ENCODE data around the gene GIMD1.

The GIMD1 gene

GRCh38 chr4:106368678-106369077 lies at the start of gene GIMD1:
TSS of gene GIMD1 (minus strand) at chr4:106368778. CDS start at chr4:106367435, 1,343 bp downstream.
- TF ChIP-seq RARB (CRISPR knock-in tag; IDR thresholded peaks at IDR 0.05) (no peak), ARNTL (CRISPR knock-in tag; IDR thresholded peaks at IDR 0.05; ENCODE audit: borderline replicate concordance, low read depth) (no peak), OSR1 (CRISPR knock-in tag; IDR thresholded peaks at IDR 0.05) (no peak), ISL1 (CRISPR knock-in tag; IDR thresholded peaks at IDR 0.05) (no peak), CSDC2 (CRISPR knock-in tag; IDR thresholded peaks at IDR 0.05) (no peak), ZNF565 (CRISPR knock-in tag; conservative IDR thresholded peaks at IDR 0.05; ENCODE audit: low read depth) (no peak), PPARA (CRISPR knock-in tag; IDR thresholded peaks at IDR 0.05; ENCODE audit: borderline replicate concordance) (no peak), ZFP30 (CRISPR knock-in tag; IDR thresholded peaks at IDR 0.05) (no peak), ZNF8 (CRISPR knock-in tag; IDR thresholded peaks at IDR 0.05) (no peak), TCF4 (CRISPR knock-in tag; IDR thresholded peaks at IDR 0.05; ENCODE audit: borderline replicate concordance) (no peak), BACH2 (CRISPR knock-in tag; IDR thresholded peaks at IDR 0.05; ENCODE audit: borderline replicate concordance) (no peak), TOX (CRISPR knock-in tag; IDR thresholded peaks at IDR 0.05; ENCODE audit: borderline replicate concordance) (no peak), SNAI2 (CRISPR knock-in tag; IDR thresholded peaks at IDR 0.05) (no peak), PATZ1 (CRISPR knock-in tag; IDR thresholded peaks at IDR 0.05; ENCODE audit: borderline replicate concordance) (no peak), ESRRG (CRISPR knock-in tag; IDR thresholded peaks at IDR 0.05) (no peak), ZFP3 (CRISPR knock-in tag; IDR thresholded peaks at IDR 0.05) (no peak)
- TF ChIP-seq, protein P1, sequence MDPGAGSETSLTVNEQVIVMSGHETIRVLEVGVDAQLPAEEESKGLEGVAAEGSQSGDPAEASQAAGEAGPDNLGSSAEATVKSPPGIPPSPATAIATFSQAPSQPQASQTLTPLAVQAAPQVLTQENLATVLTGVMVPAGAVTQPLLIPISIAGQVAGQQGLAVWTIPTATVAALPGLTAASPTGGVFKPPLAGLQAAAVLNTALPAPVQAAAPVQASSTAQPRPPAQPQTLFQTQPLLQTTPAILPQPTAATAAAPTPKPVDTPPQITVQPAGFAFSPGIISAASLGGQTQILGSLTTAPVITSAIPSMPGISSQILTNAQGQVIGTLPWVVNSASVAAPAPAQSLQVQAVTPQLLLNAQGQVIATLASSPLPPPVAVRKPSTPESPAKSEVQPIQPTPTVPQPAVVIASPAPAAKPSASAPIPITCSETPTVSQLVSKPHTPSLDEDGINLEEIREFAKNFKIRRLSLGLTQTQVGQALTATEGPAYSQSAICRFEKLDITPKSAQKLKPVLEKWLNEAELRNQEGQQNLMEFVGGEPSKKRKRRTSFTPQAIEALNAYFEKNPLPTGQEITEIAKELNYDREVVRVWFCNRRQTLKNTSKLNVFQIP (CRISPR knock-in tag; IDR thresholded peaks at IDR 0.05; ENCODE audit: borderline replicate concordance, low read depth), result no peak
- TF ChIP-seq, protein P2, sequence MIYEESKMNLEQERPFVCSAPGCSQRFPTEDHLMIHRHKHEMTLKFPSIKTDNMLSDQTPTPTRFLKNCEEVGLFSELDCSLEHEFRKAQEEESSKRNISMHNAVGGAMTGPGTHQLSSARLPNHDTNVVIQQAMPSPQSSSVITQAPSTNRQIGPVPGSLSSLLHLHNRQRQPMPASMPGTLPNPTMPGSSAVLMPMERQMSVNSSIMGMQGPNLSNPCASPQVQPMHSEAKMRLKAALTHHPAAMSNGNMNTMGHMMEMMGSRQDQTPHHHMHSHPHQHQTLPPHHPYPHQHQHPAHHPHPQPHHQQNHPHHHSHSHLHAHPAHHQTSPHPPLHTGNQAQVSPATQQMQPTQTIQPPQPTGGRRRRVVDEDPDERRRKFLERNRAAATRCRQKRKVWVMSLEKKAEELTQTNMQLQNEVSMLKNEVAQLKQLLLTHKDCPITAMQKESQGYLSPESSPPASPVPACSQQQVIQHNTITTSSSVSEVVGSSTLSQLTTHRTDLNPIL (CRISPR knock-in tag; IDR thresholded peaks at IDR 0.05; ENCODE audit: low read depth), result no peak

DNA sequence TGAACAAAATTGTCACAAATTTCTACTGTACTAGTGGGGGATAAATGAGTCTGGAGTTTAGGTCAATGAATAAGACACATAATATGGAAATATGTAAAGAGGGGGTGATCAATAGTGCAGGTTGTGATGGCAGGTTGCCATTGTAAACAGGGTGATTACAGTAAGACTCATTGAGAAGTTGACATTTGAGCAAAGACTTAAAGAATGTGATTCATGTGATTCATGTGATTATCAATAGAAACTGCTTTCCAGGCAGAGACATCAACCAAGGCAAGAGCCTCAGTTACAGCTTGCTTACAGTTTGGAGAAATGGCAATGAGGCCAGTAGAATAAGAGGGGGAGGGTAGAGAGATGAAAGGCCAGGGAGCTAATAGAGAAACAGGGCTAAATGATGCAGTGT lies 45.8 kb upstream of the GIMD1 start:
- no peak for ATAC-seq
- TF ChIP-seq ZFP3 (CRISPR knock-in tag; IDR thresholded peaks at IDR 0.05) (no peak), ZNF70 (CRISPR knock-in tag; IDR thresholded peaks at IDR 0.05) (no peak), BACH2 (CRISPR knock-in tag; IDR thresholded peaks at IDR 0.05; ENCODE audit: borderline replicate concordance) (no peak), TSHZ2 (CRISPR knock-in tag; IDR thresholded peaks at IDR 0.05) (no peak), ZC3H10 (CRISPR knock-in tag; IDR thresholded peaks at IDR 0.05) (no peak), ZNF8 (CRISPR knock-in tag; IDR thresholded peaks at IDR 0.05) (no peak), ESRRG (CRISPR knock-in tag; IDR thresholded peaks at IDR 0.05) (no peak), ZFP30 (CRISPR knock-in tag; IDR thresholded peaks at IDR 0.05) (no peak), TOX (CRISPR knock-in tag; IDR thresholded peaks at IDR 0.05; ENCODE audit: borderline replicate concordance) (no peak), PATZ1 (CRISPR knock-in tag; IDR thresholded peaks at IDR 0.05; ENCODE audit: borderline replicate concordance) (no peak)
- TF ChIP-seq, protein P1 (CRISPR knock-in tag; IDR thresholded peaks at IDR 0.05; ENCODE audit: borderline replicate concordance, low read depth), result no peak

More at GRCh38 chr4:106368678-106369077, at the start of gene GIMD1:
- no peak for ATAC-seq
